ENCODE results near the gene APEX2.
"Not testable (repeated sequence)": the region's sequence is repeated elsewhere in the genome, so short reads cannot be mapped to it uniquely, and the experiment has no call there.

Gene APEX2

GRCh38 chrX:55014897-55015299, 14.7 kb downstream of the APEX2 start:
- no peak for DNase-seq (ENCODE audit: low spot score)

GRCh38 chrX:55026143-55026542, 26.0 kb downstream of the APEX2 start:
- peak; percentile 49 for DNase-seq (ENCODE audit: low spot score)

GRCh38 chrX:55026840-55027239, 26.7 kb downstream of the APEX2 start:
- DNase-seq (ENCODE audit: low spot score): no peak

GRCh38 chrX:55028040-55028439, 27.9 kb downstream of the APEX2 start:
- DNase-seq (ENCODE audit: low spot score): no peak

GRCh38 chrX:55028611-55029010, 28.4 kb downstream of the APEX2 start:
- no peak for DNase-seq (ENCODE audit: low spot score)

GRCh38 chrX:55029291-55029690, 29.1 kb downstream of the APEX2 start:
- peak; percentile 16 for DNase-seq (ENCODE audit: low spot score)

GRCh38 chrX:55030271-55031205, 30.4 kb downstream of the APEX2 start, which contains the start of gene ALAS2:
Gene ALAS2 (minus strand): TSS chrX:55030977. CDS start chrX:55026000, 4,977 bp downstream.
- no peak for DNase-seq (ENCODE audit: low spot score)

GRCh38 chrX:55033429-55033828, 33.3 kb downstream of the APEX2 start:
- peak; percentile 85 for DNase-seq (ENCODE audit: low spot score)

GRCh38 chrX:55039471-55039870, 39.3 kb downstream of the APEX2 start:
- DNase-seq (ENCODE audit: low spot score): no peak

GRCh38 chrX:55041514-55041913, 41.4 kb downstream of the APEX2 start:
- no peak for DNase-seq (ENCODE audit: low spot score)

GRCh38 chrX:55050599-55050998, 50.4 kb downstream of the APEX2 start:
- DNase-seq (ENCODE audit: low spot score): not testable (repeated sequence)

- peak; percentile 36 for DNase-seq (ENCODE audit: low spot score)
Observed at GRCh38 chrX:55056820-55057674, 56.9 kb downstream of the APEX2 start.

- peak; percentile 45 for DNase-seq (ENCODE audit: low spot score)
Observed at GRCh38 chrX:55057675-55058249, 57.6 kb downstream of the APEX2 start.
